GM10266 (cell line): ENCODE measurements around the gene MED22.

Experiments
- DNase-seq: peaks from one replicate; pipeline ENCODE4 v3.0.0; 2012; ENCODE audit errors: extremely low spot score
- CTCF ChIP-seq: IDR thresholded peaks from 2 replicates; pipeline ENCODE4 v1.5.1; 2012; ENCODE audit warnings: mild to moderate bottlenecking, low read depth; ENCODE audit not compliant: control insufficient read depth, insufficient read depth; ENCODE audit errors: missing control alignments

Gene MED22

GRCh38 chr9:133389562-133389961 lies 41.6 kb upstream of the MED22 start:
- DNase-seq: no peak
- TF ChIP-seq CTCF: no peak

GRCh38 chr9:133389025-133389557 lies 41.2 kb upstream of the MED22 start:
- DNase-seq: no peak
- no peak for TF ChIP-seq CTCF

- DNase-seq: no peak
- TF ChIP-seq CTCF: no peak
These were observed 39.7 kb upstream of the MED22 start for GRCh38 chr9:133387680-133388079.

- TF ChIP-seq CTCF: no peak
- DNase-seq: no peak
These were observed 38.4 kb upstream of the MED22 start for GRCh38 chr9:133386338-133386737.

- no peak for TF ChIP-seq CTCF
- DNase-seq: no peak
These were observed 37.5 kb upstream of the MED22 start for GRCh38 chr9:133385452-133385851.

- DNase-seq: no peak
- TF ChIP-seq CTCF: no peak
These were observed 36.9 kb upstream of the MED22 start for GRCh38 chr9:133384736-133385321.

- DNase-seq: no peak
- TF ChIP-seq CTCF: no peak
These were observed 35.5 kb upstream of the MED22 start for GRCh38 chr9:133383438-133383837.
